Measurements from ENCODE around the gene MAST1.
A peak's percentile ranks its signal among the peaks of the same experiment; 100 is the strongest.

DNA sequence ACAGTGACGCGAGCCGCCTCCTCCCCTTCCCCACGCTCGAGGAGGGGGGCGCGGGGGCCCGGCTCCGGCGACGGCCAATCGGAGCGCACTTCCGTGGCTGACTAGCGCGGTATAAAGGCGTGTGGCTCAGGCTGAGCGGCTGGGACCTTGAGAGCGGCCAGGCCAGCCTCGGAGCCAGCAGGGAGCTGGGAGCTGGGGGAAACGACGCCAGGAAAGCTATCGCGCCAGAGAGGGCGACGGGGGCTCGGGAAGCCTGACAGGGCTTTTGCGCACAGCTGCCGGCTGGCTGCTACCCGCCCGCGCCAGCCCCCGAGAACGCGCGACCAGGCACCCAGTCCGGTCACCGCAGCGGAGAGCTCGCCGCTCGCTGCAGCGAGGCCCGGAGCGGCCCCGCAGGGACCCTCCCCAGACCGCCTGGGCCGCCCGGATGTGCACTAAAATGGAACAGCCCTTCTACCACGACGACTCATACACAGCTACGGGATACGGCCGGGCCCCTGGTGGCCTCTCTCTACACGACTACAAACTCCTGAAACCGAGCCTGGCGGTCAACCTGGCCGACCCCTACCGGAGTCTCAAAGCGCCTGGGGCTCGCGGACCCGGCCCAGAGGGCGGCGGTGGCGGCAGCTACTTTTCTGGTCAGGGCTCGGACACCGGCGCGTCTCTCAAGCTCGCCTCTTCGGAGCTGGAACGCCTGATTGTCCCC, 46.8 kb upstream of the MAST1 start, which contains the start of gene JUNB:
- TF ChIP-seq POLR2AphosphoS5 (IDR thresholded peaks at IDR 0.05; ENCODE audit: low read depth, low read length) (peak; percentile 100), CTCF (IDR thresholded peaks at IDR 0.05 in 2 of 3, conservative IDR thresholded peaks at IDR 0.05 in 1 of 3; ENCODE audit: borderline replicate concordance in 1 of 3, insufficient read depth in 1 of 3, low read depth in 2 of 3, low read length in 2 of 3) (no peak), POLR2A (IDR thresholded peaks at IDR 0.05; ENCODE audit: borderline replicate concordance, extremely low read depth, insufficient read depth, insufficient read length) (peak; percentile 100), SRF (IDR thresholded peaks at IDR 0.05; ENCODE audit: low read depth) (no peak), SP1 (IDR thresholded peaks at IDR 0.05; ENCODE audit: low read depth) (no peak)
- TF ChIP-seq, protein P1, sequence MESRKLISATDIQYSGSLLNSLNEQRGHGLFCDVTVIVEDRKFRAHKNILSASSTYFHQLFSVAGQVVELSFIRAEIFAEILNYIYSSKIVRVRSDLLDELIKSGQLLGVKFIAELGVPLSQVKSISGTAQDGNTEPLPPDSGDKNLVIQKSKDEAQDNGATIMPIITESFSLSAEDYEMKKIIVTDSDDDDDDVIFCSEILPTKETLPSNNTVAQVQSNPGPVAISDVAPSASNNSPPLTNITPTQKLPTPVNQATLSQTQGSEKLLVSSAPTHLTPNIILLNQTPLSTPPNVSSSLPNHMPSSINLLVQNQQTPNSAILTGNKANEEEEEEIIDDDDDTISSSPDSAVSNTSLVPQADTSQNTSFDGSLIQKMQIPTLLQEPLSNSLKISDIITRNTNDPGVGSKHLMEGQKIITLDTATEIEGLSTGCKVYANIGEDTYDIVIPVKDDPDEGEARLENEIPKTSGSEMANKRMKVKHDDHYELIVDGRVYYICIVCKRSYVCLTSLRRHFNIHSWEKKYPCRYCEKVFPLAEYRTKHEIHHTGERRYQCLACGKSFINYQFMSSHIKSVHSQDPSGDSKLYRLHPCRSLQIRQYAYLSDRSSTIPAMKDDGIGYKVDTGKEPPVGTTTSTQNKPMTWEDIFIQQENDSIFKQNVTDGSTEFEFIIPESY (IDR thresholded peaks at IDR 0.05; ENCODE audit: extremely low read depth, insufficient replicate concordance, low read length) = peak; percentile 88
